GM23338 (cell line): ENCODE data around the gene TFDP3. TPM values are rescaled to one million over a fixed set of nuclear protein-coding genes. Genes with fewer than 3 reads are reported as not detected.
A peak's percentile ranks its signal among the peaks of the same experiment; 100 is the strongest.

Source experiments
- ATAC-seq: fragments of 200-7000 bp; cut with Tn5 transposase; 3 replicates; pipeline ENCODE4 v1.9.1; 2020
- DNase-seq: peaks from one replicate; pipeline ENCODE4 v3.0.0-alpha.2; 2015; ENCODE audit warnings: low spot score
- H2AFZ ChIP-seq: fragments of 200-600 bp; sonication (generic); 2 replicates; pipeline ENCODE4 v1.8.0; 2016; ENCODE audit warnings: antibody characterized with exemption, mild to moderate bottlenecking, moderate library complexity
- H3F3A ChIP-seq: fragments of 200-600 bp; sonication (generic); replicated peaks from 2 replicates; pipeline ENCODE4 v1.8.0; 2017; ENCODE audit warnings: antibody characterized with exemption, mixed run types, low read depth
- H3K27ac ChIP-seq: fragments of 200-600 bp; sonication (generic); 2 replicates; pipeline ENCODE4 v1.6.1; 2016; ENCODE audit warnings: low read depth
- H3K27me3 ChIP-seq: fragments of 200-600 bp; sonication (generic); 2 replicates; pipeline ENCODE4 v1.8.0; 2016; ENCODE audit warnings: mild to moderate bottlenecking, mixed run types, moderate library complexity; ENCODE audit not compliant: insufficient read depth
- H3K36me3 ChIP-seq: fragments of 200-600 bp; sonication (generic); 2 replicates; pipeline ENCODE4 v1.8.0; 2016; ENCODE audit warnings: mild to moderate bottlenecking; ENCODE audit not compliant: insufficient read depth
- H3K4me1 ChIP-seq: fragments of 200-600 bp; sonication (generic); 2 replicates; pipeline ENCODE4 v1.8.0; 2016; ENCODE audit warnings: mild to moderate bottlenecking, moderate library complexity; ENCODE audit not compliant: insufficient read depth
- H3K4me2 ChIP-seq: fragments of 200-600 bp; sonication (generic); 2 replicates; pipeline ENCODE4 v1.7.1; 2017; ENCODE audit warnings: mixed run types
- H3K4me3 ChIP-seq: fragments of 200-600 bp; sonication (generic); 2 replicates; pipeline ENCODE4 v1.6.1; 2016; ENCODE audit warnings: mixed run types
- H3K79me2 ChIP-seq: fragments of 200-600 bp; sonication (generic); replicated peaks from 2 replicates; pipeline ENCODE4 v1.8.0; 2017; ENCODE audit warnings: mild to moderate bottlenecking; ENCODE audit not compliant: insufficient read depth
- H3K9me2 ChIP-seq: fragments of 200-600 bp; sonication (generic); 2 replicates; pipeline ENCODE4 v1.8.0; 2017; ENCODE audit not compliant: insufficient read depth
- H4K20me1 ChIP-seq: fragments of 200-600 bp; sonication (generic); replicated peaks from 2 replicates; pipeline ENCODE4 v1.8.0; 2017; ENCODE audit warnings: mild to moderate bottlenecking; ENCODE audit not compliant: insufficient read depth
- H3K27ac Mint-ChIP-seq: 2 replicates; pipeline ENCODE4 v1.8.0; 2020; ENCODE audit warnings: inconsistent platforms, mild to moderate bottlenecking, moderate library complexity, mixed read lengths
- H3K27me3 Mint-ChIP-seq: 3 replicates; pipeline ENCODE4 v1.8.0; 2022; ENCODE audit warnings: low read depth, mild to moderate bottlenecking, moderate library complexity, mixed read lengths, inconsistent platforms; ENCODE audit not compliant: insufficient read depth, poor library complexity
- H3K36me3 Mint-ChIP-seq: 3 replicates; pipeline ENCODE4 v1.8.0; 2021; ENCODE audit warnings: low read depth, mild to moderate bottlenecking, inconsistent platforms, moderate library complexity, mixed read lengths
- H3K4me1 Mint-ChIP-seq: 3 replicates; pipeline ENCODE4 v1.8.0; 2020; ENCODE audit warnings: mild to moderate bottlenecking, inconsistent platforms, mixed read lengths
- H3K4me3 Mint-ChIP-seq: 3 replicates; pipeline ENCODE4 v1.8.0; 2021; ENCODE audit warnings: moderate library complexity, mild to moderate bottlenecking, inconsistent platforms, mixed read lengths
- H3K9me3 Mint-ChIP-seq: 3 replicates; pipeline ENCODE4 v1.8.0; 2020; ENCODE audit warnings: moderate library complexity, mild to moderate bottlenecking, inconsistent platforms, mixed read lengths
- EZH2 ChIP-seq: fragments of 200-600 bp; sonication (generic); IDR thresholded peaks from one replicate; pipeline ENCODE4 v1.8.0; 2017; ENCODE audit warnings: antibody characterized with exemption, mild to moderate bottlenecking, low read depth; ENCODE audit not compliant: unreplicated experiment
- EZH2phosphoT487 ChIP-seq: fragments of 200-600 bp; sonication (generic); IDR thresholded peaks from one replicate; pipeline ENCODE4 v1.8.1; 2018; ENCODE audit warnings: antibody characterized with exemption; ENCODE audit not compliant: unreplicated experiment
- JUNB ChIP-seq: IDR thresholded peaks from one replicate; pipeline ENCODE4 v1.6.1; 2016; ENCODE audit warnings: antibody characterized with exemption; ENCODE audit not compliant: unreplicated experiment
- NANOG ChIP-seq: IDR thresholded peaks from 2 replicates; pipeline ENCODE4 v1.6.1; 2016; ENCODE audit warnings: antibody characterized with exemption, borderline replicate concordance
- POLR2AphosphoS5 ChIP-seq: IDR thresholded peaks from 2 replicates; pipeline ENCODE4 v1.6.1; 2016; ENCODE audit warnings: antibody characterized with exemption, low read depth
- STAT1 ChIP-seq: IDR thresholded peaks from one replicate; pipeline ENCODE4 v1.6.1; 2016; ENCODE audit warnings: antibody characterized with exemption; ENCODE audit not compliant: unreplicated experiment
- ZNF114 ChIP-seq: fragments of 250-450 bp; sonication (Bioruptor Pico); IDR thresholded peaks from 2 replicates; pipeline ENCODE4 v1.5.0; 2020; ENCODE audit warnings: mild to moderate bottlenecking, moderate library complexity
- polyA plus RNA-seq: library from polyadenylated mRNA; unstranded; fragments of >200 nt; fragmentation: Nextera tagmentation; extraction: Ambion mirVana; gene quantifications from 2 replicates; pipeline ENCODE4 v1.2.1, GENCODE V29; 2016
- total RNA-seq: library from RNA; depleted of rRNA; stranded (reverse); fragments of >200 nt; shearing (Covaris generic); gene quantifications from 2 replicates; pipeline ENCODE4 v1.2.3, GENCODE V29; 2014
- TF ChIP-seq, protein P1 (sequence below), 2 experiments: fragments of 200-600 bp in 1 of 2; sonication (generic) in 1 of 2; conservative IDR thresholded peaks; 2 replicates each; pipeline versions ENCODE4 v1.5.1 to v1.6.1; 2016 to 2017; ENCODE audit warnings: antibody characterized with exemption in 2 of 2, low read depth in 2 of 2, mild to moderate bottlenecking in 2 of 2, moderate library complexity in 1 of 2
- TF ChIP-seq, protein P2 (sequence below): fragments of 250-450 bp; sonication (Bioruptor Pico); IDR thresholded peaks from 2 replicates; pipeline ENCODE4 v1.5.0; 2020; ENCODE audit warnings: mild to moderate bottlenecking, moderate library complexity
- TF ChIP-seq, protein P3 (sequence below): IDR thresholded peaks from 2 replicates; pipeline ENCODE4 v1.6.1; 2016; ENCODE audit warnings: antibody characterized with exemption

TFDP3 gene
- total and polyA plus RNA-seq, 2 experiments from 2014 or later, result not detected

DNA sequence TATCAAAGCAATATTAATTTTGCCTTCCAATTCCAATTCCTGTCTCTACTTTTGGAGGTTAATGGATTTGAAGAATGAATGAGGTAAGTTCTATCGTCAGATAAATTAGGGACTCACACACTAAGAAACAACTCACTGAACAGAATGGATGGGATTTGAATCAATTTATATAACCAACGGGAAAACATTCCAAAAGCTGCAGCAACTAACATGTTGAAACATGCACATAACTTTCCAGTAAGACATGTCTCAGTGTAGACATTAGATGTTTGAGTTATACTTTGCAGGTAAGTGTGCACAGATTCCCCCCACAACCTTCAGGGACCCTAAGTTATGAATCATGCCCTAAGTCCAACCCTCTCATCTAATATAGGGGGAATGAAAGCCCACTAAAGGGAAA lies 34.3 kb downstream of the TFDP3 start (continued):
- TF ChIP-seq JUNB (no peak), ZNF114 (CRISPR knock-in tag) (no peak), NANOG (no peak), STAT1 (no peak), EZH2phosphoT487 (no peak)

DNA sequence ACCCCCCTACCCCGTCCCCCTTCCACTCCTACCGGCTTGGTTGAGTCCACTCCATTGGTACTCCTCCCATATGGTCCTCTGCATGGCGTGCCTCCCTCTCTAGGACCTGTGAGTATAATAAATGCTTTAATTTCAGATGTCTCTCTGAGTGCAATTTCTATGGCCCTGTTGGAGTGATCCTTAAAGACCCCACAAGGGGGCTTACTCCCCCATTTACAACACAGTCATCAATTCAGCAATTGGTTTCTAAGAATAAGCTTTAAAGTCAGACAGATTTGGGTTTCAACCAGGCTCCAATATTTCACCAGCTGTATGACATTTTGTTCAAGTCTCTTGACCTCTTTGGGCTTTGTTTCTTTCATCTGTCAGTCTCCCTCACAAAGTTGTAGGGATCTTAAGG lies 38.7 kb downstream of the TFDP3 start:
- no peak for TF ChIP-seq EZH2
- TF ChIP-seq, protein P1, sequence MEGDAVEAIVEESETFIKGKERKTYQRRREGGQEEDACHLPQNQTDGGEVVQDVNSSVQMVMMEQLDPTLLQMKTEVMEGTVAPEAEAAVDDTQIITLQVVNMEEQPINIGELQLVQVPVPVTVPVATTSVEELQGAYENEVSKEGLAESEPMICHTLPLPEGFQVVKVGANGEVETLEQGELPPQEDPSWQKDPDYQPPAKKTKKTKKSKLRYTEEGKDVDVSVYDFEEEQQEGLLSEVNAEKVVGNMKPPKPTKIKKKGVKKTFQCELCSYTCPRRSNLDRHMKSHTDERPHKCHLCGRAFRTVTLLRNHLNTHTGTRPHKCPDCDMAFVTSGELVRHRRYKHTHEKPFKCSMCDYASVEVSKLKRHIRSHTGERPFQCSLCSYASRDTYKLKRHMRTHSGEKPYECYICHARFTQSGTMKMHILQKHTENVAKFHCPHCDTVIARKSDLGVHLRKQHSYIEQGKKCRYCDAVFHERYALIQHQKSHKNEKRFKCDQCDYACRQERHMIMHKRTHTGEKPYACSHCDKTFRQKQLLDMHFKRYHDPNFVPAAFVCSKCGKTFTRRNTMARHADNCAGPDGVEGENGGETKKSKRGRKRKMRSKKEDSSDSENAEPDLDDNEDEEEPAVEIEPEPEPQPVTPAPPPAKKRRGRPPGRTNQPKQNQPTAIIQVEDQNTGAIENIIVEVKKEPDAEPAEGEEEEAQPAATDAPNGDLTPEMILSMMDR (conservative IDR thresholded peaks at IDR 0.05; ENCODE audit: low read depth in 2 of 2), result peak; percentile 18 to 22; a peak in 1 of 4 replicates
- Histone ChIP-seq H4K20me1 (no peaks in the 10 kb centered on the region), H3K27ac (no peak overlapping the region), H3K27me3 (no peaks in the 10 kb centered on the region), H3K36me3 (no peaks in the 10 kb centered on the region), H3F3A (no peaks in the 10 kb centered on the region), H3K4me1 (no peaks in the 10 kb centered on the region), H3K9me2 (no peaks in the 10 kb centered on the region), H3K4me3 (no peak overlapping the region), H3K79me2 (no peaks in the 10 kb centered on the region), H3K4me2 (no peak overlapping the region), H2AFZ (no peak overlapping the region)
- no peak overlapping the region for H3K4me3 Mint-ChIP-seq
- H3K27ac Mint-ChIP-seq, result no peak overlapping the region
- ATAC-seq (no peak), DNase-seq (peak; percentile 7)
- peaks cover 10% of the 10 kb centered on the region for H3K4me1 Mint-ChIP-seq
- no peaks in the 10 kb centered on the region for H3K27me3 Mint-ChIP-seq
- H3K9me3 Mint-ChIP-seq, result no peaks in the 10 kb centered on the region
- no peaks in the 10 kb centered on the region for H3K36me3 Mint-ChIP-seq

DNA sequence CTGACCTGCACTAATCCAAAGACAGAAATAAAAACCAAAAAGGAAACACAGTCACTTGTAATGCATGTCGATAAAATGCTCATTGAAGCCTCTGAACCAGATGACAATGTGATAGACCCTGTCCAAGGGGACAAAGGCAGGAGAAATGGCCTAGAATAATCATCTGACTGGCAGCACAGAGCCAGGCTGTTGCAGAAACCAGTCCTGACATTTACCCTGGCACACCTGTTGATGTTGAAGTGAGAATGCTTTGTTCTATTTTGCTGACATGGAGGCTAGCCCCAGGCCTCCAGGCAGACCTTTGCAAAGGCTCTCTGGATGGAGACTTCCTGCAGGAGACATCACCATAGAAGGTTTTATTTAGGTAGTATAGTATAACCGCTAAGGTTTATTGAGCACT lies 41.0 kb downstream of the TFDP3 start:
- H3K27me3 ChIP-seq, result no peaks in the 10 kb centered on the region
- DNase-seq (no peak), ATAC-seq (no peak)
- H3F3A ChIP-seq, result no peaks in the 10 kb centered on the region
- no peaks in the 10 kb centered on the region for H3K79me2 ChIP-seq
- Mint-ChIP-seq H3K4me3 (no peak overlapping the region), H3K36me3 (no peaks in the 10 kb centered on the region), H3K27me3 (no peaks in the 10 kb centered on the region), H3K27ac (no peak overlapping the region), H3K9me3 (no peaks in the 10 kb centered on the region), H3K4me1 (peaks cover 20% of the 10 kb centered on the region)
- H3K9me2 ChIP-seq, result no peaks in the 10 kb centered on the region
- no peak overlapping the region for H3K27ac ChIP-seq
- H4K20me1 ChIP-seq, result no peaks in the 10 kb centered on the region
- H3K4me1 ChIP-seq, result 0 out of 2 replicates have a peak, but pooled peaks cover 11% of the 10 kb centered on the region
- H3K4me2 ChIP-seq, result no peak overlapping the region
- H2AFZ ChIP-seq, result no peak overlapping the region
- H3K36me3 ChIP-seq, result no peaks in the 10 kb centered on the region
- H3K4me3 ChIP-seq, result no peak overlapping the region
- TF ChIP-seq, protein P2, sequence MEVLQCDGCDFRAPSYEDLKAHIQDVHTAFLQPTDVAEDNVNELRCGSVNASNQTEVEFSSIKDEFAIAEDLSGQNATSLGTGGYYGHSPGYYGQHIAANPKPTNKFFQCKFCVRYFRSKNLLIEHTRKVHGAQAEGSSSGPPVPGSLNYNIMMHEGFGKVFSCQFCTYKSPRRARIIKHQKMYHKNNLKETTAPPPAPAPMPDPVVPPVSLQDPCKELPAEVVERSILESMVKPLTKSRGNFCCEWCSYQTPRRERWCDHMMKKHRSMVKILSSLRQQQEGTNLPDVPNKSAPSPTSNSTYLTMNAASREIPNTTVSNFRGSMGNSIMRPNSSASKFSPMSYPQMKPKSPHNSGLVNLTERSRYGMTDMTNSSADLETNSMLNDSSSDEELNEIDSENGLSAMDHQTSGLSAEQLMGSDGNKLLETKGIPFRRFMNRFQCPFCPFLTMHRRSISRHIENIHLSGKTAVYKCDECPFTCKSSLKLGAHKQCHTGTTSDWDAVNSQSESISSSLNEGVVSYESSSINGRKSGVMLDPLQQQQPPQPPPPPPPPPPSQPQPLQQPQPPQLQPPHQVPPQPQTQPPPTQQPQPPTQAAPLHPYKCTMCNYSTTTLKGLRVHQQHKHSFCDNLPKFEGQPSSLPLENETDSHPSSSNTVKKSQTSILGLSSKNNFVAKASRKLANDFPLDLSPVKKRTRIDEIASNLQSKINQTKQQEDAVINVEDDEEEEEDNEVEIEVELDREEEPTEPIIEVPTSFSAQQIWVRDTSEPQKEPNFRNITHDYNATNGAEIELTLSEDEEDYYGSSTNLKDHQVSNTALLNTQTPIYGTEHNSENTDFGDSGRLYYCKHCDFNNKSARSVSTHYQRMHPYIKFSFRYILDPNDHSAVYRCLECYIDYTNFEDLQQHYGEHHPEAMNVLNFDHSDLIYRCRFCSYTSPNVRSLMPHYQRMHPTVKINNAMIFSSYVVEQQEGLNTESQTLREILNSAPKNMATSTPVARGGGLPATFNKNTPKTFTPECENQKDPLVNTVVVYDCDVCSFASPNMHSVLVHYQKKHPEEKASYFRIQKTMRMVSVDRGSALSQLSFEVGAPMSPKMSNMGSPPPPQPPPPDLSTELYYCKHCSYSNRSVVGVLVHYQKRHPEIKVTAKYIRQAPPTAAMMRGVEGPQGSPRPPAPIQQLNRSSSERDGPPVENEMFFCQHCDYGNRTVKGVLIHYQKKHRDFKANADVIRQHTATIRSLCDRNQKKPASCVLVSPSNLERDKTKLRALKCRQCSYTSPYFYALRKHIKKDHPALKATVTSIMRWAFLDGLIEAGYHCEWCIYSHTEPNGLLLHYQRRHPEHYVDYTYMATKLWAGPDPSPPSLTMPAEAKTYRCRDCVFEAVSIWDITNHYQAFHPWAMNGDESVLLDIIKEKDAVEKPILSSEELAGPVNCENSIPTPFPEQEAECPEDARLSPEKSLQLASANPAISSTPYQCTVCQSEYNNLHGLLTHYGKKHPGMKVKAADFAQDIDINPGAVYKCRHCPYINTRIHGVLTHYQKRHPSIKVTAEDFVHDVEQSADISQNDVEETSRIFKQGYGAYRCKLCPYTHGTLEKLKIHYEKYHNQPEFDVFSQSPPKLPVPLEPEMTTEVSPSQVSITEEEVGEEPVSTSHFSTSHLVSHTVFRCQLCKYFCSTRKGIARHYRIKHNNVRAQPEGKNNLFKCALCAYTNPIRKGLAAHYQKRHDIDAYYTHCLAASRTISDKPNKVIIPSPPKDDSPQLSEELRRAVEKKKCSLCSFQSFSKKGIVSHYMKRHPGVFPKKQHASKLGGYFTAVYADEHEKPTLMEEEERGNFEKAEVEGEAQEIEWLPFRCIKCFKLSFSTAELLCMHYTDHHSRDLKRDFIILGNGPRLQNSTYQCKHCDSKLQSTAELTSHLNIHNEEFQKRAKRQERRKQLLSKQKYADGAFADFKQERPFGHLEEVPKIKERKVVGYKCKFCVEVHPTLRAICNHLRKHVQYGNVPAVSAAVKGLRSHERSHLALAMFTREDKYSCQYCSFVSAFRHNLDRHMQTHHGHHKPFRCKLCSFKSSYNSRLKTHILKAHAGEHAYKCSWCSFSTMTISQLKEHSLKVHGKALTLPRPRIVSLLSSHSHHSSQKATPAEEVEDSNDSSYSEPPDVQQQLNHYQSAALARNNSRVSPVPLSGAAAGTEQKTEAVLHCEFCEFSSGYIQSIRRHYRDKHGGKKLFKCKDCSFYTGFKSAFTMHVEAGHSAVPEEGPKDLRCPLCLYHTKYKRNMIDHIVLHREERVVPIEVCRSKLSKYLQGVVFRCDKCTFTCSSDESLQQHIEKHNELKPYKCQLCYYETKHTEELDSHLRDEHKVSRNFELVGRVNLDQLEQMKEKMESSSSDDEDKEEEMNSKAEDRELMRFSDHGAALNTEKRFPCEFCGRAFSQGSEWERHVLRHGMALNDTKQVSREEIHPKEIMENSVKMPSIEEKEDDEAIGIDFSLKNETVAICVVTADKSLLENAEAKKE, result no peak
- no peak for TF ChIP-seq EZH2phosphoT487
- no peak for TF ChIP-seq JUNB
- no peak for TF ChIP-seq POLR2AphosphoS5
- TF ChIP-seq, protein P3, sequence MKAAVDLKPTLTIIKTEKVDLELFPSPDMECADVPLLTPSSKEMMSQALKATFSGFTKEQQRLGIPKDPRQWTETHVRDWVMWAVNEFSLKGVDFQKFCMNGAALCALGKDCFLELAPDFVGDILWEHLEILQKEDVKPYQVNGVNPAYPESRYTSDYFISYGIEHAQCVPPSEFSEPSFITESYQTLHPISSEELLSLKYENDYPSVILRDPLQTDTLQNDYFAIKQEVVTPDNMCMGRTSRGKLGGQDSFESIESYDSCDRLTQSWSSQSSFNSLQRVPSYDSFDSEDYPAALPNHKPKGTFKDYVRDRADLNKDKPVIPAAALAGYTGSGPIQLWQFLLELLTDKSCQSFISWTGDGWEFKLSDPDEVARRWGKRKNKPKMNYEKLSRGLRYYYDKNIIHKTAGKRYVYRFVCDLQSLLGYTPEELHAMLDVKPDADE, result no peak
